Parathyroid adenoma (tissue), 2 donors: ENCODE measurements around the gene CCN2.

Experiments used
- H2AFZ ChIP-seq: fragments of 300-600 bp; sonication (generic); one replicate; pipeline ENCODE4 v1.7.0; 2017; ENCODE audit warnings: antibody characterized with exemption, mild to moderate bottlenecking
- H3K27ac ChIP-seq: fragments of 300-600 bp; sonication (generic); one replicate; pipeline ENCODE4 v1.7.0; 2017
- H3K27me3 ChIP-seq: fragments of 300-600 bp; sonication (generic); one replicate; pipeline ENCODE4 v1.7.0; 2017; ENCODE audit warnings: low read length; ENCODE audit not compliant: control insufficient read depth, insufficient read depth
- H3K36me3 ChIP-seq: fragments of 300-600 bp; sonication (generic); one replicate; pipeline ENCODE4 v1.7.0; 2017; ENCODE audit warnings: low read length; ENCODE audit not compliant: control insufficient read depth, insufficient read depth
- H3K4me1 ChIP-seq: fragments of 300-600 bp; sonication (generic); one replicate; pipeline ENCODE4 v1.7.0; 2017; ENCODE audit warnings: control low read depth
- H3K4me2 ChIP-seq: fragments of 300-600 bp; sonication (generic); one replicate; pipeline ENCODE4 v1.7.0; 2017; ENCODE audit warnings: low read length
- H3K4me3 ChIP-seq: fragments of 300-600 bp; sonication (generic); one replicate; pipeline ENCODE4 v1.7.0; 2017; ENCODE audit warnings: low read depth, low read length
- H3K79me2 ChIP-seq: fragments of 300-600 bp; sonication (generic); one replicate; pipeline ENCODE4 v1.7.0; 2017; ENCODE audit warnings: control low read depth
- H3K9ac ChIP-seq: fragments of 300-600 bp; sonication (generic); one replicate; pipeline ENCODE4 v1.7.0; 2017; ENCODE audit warnings: mild to moderate bottlenecking
- H3K9me3 ChIP-seq: fragments of 300-600 bp; sonication (generic); one replicate; pipeline ENCODE4 v1.7.0; 2017; ENCODE audit warnings: low read length; ENCODE audit not compliant: control insufficient read depth
- TF ChIP-seq, protein P1 (sequence below): fragments of 300-600 bp; sonication (generic); IDR thresholded peaks from one replicate; pipeline ENCODE4 v1.7.0; 2017; ENCODE audit warnings: antibody characterized with exemption, mild to moderate bottlenecking
- donor health status: primary hyperparathyroidism.

The CCN2 gene

GRCh38 chr6:131981624-131981978, 30.4 kb upstream of the CCN2 start:
- Histone ChIP-seq H3K27ac (no peak overlapping the region), H3K9me3 (no peaks in the 10 kb centered on the region), H3K27me3 (no peaks in the 10 kb centered on the region), H3K4me2 (no peak overlapping the region), H3K9ac (no peak overlapping the region), H3K4me3 (no peak overlapping the region), H3K36me3 (no peaks in the 10 kb centered on the region), H2AFZ (no peak overlapping the region), H3K4me1 (no peaks in the 10 kb centered on the region), H3K79me2 (no peaks in the 10 kb centered on the region)
- TF ChIP-seq, protein P1, sequence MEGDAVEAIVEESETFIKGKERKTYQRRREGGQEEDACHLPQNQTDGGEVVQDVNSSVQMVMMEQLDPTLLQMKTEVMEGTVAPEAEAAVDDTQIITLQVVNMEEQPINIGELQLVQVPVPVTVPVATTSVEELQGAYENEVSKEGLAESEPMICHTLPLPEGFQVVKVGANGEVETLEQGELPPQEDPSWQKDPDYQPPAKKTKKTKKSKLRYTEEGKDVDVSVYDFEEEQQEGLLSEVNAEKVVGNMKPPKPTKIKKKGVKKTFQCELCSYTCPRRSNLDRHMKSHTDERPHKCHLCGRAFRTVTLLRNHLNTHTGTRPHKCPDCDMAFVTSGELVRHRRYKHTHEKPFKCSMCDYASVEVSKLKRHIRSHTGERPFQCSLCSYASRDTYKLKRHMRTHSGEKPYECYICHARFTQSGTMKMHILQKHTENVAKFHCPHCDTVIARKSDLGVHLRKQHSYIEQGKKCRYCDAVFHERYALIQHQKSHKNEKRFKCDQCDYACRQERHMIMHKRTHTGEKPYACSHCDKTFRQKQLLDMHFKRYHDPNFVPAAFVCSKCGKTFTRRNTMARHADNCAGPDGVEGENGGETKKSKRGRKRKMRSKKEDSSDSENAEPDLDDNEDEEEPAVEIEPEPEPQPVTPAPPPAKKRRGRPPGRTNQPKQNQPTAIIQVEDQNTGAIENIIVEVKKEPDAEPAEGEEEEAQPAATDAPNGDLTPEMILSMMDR = no peak

DNA sequence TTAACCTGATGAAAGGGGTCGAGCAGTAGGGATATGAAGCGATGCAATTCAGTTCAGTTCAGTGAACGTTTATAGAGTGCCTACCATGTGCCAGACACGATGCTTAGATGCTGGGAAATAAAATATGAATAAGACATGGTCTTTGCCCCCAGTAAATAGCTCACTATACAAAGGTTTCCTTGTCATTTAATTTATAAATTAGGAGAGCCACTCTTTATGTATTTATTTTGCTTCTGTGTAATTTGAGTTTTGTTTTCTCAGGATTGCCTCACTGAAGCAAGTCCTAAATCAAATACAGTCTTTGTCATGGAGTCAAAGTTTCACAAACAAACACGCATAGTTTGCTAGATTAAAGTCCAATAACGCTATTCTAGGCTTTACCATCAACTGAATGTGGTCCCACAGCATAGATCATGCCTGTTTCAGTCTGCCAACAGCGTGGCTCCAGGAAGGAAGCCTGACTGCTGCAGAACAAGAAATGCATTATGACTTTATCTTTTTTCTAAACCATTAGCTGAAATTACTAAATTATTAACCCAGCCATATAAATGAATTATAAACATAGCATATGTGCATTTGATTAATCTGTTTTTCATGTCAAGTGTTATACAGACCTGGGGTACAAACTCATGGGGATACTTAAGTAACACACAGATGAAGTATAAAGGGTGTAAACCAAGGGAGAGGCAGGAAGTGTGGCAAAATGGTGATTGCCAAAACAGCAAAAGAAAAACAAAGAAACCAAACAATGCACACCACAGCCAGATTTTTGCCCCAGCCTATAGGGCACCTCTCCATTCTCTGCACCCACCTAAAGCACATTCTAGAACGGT, 29.8 kb upstream of the CCN2 start:
- TF ChIP-seq, protein P1 = no peak
- Histone ChIP-seq H3K4me1 (no peaks in the 10 kb centered on the region), H3K9me3 (no peaks in the 10 kb centered on the region), H3K27ac (no peak overlapping the region), H2AFZ (no peak overlapping the region), H3K27me3 (no peaks in the 10 kb centered on the region), H3K4me3 (no peak overlapping the region), H3K9ac (no peak overlapping the region), H3K36me3 (no peaks in the 10 kb centered on the region), H3K79me2 (no peaks in the 10 kb centered on the region), H3K4me2 (no peak overlapping the region)

DNA sequence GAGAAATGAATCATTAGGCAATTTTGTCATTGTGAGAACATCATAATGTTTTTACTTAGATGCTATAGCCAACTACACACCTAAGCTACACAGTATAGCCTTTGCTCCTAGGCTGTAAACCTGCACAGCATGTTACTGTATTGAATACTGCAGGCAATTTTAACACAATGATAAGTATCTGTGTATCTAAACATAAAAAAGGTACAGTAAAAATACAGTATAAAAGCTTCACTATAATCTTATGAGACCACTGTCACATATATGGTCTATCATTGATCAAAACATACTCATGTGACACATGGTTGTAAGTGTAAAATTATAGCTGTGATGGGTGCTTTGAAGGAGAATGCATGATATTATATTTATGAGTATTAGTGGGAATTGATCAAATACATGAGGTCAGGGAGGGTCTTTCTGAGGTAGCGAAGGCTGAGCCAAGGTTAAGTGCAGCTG, 29.2 kb upstream of the CCN2 start:
- Histone ChIP-seq H3K36me3 (no peaks in the 10 kb centered on the region), H3K9me3 (no peaks in the 10 kb centered on the region), H3K79me2 (no peaks in the 10 kb centered on the region), H3K4me1 (no peaks in the 10 kb centered on the region), H3K4me3 (no peak overlapping the region), H2AFZ (no peak overlapping the region), H3K4me2 (no peak overlapping the region), H3K27ac (no peak overlapping the region), H3K9ac (no peak overlapping the region), H3K27me3 (no peaks in the 10 kb centered on the region)
- TF ChIP-seq, protein P1 = no peak

DNA sequence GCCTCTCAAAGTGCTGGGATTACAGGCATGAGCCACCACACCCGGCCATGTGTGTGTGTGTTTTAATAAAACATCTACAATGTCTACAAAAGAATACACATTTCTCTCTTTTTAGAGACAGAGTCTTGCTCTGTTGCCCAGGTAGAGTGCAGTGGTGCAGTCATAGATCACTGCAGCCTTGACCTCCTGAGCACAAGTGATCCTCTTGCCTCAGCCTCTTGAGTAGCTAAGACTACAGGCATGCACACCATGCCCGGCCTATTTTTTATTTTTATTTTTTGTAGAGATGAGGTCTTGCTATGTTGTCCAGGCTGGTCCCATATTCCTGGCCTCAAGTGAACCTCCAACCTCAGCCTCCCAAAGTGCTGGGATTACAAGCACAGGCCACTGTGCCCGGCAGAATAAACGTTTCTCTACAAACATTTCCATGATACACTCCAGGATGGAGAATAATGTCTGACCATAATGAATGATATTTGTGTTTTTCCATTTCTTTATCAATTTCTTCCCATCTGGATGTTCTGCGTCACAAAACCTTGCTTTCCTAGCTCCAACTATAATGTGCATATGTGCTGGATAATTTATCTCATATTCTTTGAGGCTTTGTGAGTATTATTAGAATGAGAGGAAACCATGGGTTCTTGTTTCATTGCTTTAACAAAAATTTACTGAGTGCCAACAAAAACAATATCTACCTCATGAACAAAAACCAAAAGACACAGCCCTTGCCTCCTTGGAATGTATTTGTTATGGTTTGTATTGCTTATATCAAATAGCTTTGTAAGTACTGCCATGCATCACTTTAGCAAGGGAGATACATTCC, 28.6 kb upstream of the CCN2 start:
- Histone ChIP-seq H3K4me2 (no peak overlapping the region), H3K4me3 (no peak overlapping the region), H3K36me3 (no peaks in the 10 kb centered on the region), H2AFZ (no peak overlapping the region), H3K4me1 (no peaks in the 10 kb centered on the region), H3K27me3 (no peaks in the 10 kb centered on the region), H3K79me2 (no peaks in the 10 kb centered on the region), H3K9me3 (no peaks in the 10 kb centered on the region), H3K9ac (no peak overlapping the region), H3K27ac (no peak overlapping the region)
- TF ChIP-seq, protein P1 = no peak
